ENCODE measurements around the gene LMF1.

LMF1 gene

DNA sequence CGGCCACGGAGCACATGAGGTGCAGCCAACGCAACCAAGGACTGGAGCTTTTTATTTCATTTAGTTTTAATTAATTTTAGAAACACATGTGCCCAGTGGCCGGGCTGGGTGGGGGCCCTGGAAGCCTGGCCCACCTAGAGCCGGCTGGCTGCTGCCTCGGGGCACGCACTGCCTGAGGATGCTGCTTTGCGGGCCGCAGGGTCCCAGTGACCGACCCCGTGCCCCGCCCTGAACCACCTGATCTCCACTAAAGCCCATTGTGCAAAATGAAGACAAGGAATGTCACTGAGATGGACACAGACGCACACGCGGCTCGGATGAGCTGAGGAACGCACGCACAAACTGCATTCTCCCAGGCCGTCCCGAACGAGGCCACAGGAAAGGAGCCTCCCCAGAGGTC is 39.6 kb downstream of the LMF1 start:
- Histone ChIP-seq H2AFZ (ENCODE audit: low read depth) (no peak overlapping the region), H3K27me3 (ENCODE audit: insufficient read depth, low read depth) (peaks cover 42% of the 10 kb centered on the region), H3K79me2 (ENCODE audit: insufficient read depth, low read depth) (no peaks in the 10 kb centered on the region), H3K36me3 (ENCODE audit: insufficient read depth) (no peaks in the 10 kb centered on the region), H3K4me2 (no peak overlapping the region), H4K20me1 (ENCODE audit: insufficient read depth) (no peaks in the 10 kb centered on the region), H3K9ac (no peak overlapping the region), H3K4me1 (ENCODE audit: low read depth, poor library complexity, severe bottlenecking) (no peaks in the 10 kb centered on the region), H3K4me3 (IDR thresholded peaks at IDR 0.05; ENCODE audit: insufficient read depth, low read depth, low read length) (no peak overlapping the region), H3K27ac (no peak overlapping the region)
- TF ChIP-seq, protein P1, sequence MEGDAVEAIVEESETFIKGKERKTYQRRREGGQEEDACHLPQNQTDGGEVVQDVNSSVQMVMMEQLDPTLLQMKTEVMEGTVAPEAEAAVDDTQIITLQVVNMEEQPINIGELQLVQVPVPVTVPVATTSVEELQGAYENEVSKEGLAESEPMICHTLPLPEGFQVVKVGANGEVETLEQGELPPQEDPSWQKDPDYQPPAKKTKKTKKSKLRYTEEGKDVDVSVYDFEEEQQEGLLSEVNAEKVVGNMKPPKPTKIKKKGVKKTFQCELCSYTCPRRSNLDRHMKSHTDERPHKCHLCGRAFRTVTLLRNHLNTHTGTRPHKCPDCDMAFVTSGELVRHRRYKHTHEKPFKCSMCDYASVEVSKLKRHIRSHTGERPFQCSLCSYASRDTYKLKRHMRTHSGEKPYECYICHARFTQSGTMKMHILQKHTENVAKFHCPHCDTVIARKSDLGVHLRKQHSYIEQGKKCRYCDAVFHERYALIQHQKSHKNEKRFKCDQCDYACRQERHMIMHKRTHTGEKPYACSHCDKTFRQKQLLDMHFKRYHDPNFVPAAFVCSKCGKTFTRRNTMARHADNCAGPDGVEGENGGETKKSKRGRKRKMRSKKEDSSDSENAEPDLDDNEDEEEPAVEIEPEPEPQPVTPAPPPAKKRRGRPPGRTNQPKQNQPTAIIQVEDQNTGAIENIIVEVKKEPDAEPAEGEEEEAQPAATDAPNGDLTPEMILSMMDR (conservative IDR thresholded peaks at IDR 0.05; ENCODE audit: low read depth, low read length) = no peak

DNA sequence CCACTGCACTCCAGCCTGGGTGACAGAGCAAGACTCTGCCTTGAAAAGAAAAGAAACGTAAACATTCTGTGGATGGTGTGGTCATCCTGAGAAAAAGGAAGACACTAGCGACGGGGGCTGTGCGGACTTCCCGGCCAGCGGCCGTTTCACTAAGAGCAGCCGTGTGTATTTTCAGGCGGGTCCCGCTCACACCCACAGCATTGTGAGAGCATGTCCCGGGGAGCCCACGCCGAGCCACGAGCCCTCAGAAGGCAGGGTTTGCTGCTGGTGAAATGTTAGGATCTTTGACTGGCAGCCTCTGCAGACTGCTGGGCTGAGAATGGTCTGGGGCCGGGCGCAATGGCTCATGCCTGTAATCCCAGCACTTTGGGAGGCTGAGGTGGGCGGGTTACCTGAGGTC is 40.3 kb downstream of the LMF1 start:
- Histone ChIP-seq H3K4me3 (IDR thresholded peaks at IDR 0.05; ENCODE audit: insufficient read depth, low read depth, low read length) (no peak overlapping the region), H3K9ac (no peak overlapping the region), H3K36me3 (ENCODE audit: insufficient read depth) (no peaks in the 10 kb centered on the region), H3K79me2 (ENCODE audit: insufficient read depth, low read depth) (no peaks in the 10 kb centered on the region), H3K27ac (no peak overlapping the region), H2AFZ (ENCODE audit: low read depth) (no peak overlapping the region), H3K27me3 (ENCODE audit: insufficient read depth, low read depth) (peaks cover 38% of the 10 kb centered on the region), H3K4me2 (no peak overlapping the region), H3K4me1 (ENCODE audit: low read depth, poor library complexity, severe bottlenecking) (no peaks in the 10 kb centered on the region), H4K20me1 (ENCODE audit: insufficient read depth) (no peaks in the 10 kb centered on the region)
- TF ChIP-seq, protein P1 (conservative IDR thresholded peaks at IDR 0.05; ENCODE audit: low read depth, low read length) = no peak

DNA sequence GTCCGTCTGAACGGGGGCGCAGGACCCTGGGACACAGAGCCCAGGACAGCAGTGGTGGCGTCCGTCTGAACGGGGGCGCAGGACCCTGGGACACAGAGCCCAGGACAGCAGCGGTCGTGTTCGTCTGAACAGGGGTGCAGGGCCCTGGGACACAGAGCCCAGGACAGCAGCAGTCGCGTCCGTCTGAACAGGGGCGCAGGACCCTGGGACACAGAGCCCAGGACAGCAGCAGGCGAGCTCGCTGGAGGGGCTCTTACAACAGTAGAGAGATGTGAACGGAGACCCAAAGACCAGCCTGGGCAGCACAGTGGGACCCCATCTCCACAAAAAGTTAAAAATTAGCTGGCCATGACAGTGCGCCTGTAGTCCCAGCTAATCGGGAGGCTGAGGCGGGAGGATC is 40.7 kb downstream of the LMF1 start:
- no peaks in the 10 kb centered on the region for H3K36me3 ChIP-seq (ENCODE audit: insufficient read depth)
- no peak overlapping the region for H3K4me3 ChIP-seq (IDR thresholded peaks at IDR 0.05; ENCODE audit: insufficient read depth, low read depth, low read length)
- H3K9ac ChIP-seq = no peak overlapping the region
- H2AFZ ChIP-seq (ENCODE audit: low read depth) = no peak overlapping the region
- no peaks in the 10 kb centered on the region for H4K20me1 ChIP-seq (ENCODE audit: insufficient read depth)
- H3K27ac ChIP-seq = no peak overlapping the region
- TF ChIP-seq, protein P1 (conservative IDR thresholded peaks at IDR 0.05; ENCODE audit: low read depth, low read length) = no peak
- H3K4me1 ChIP-seq (ENCODE audit: low read depth, poor library complexity, severe bottlenecking) = no peaks in the 10 kb centered on the region
- H3K4me2 ChIP-seq = no peak overlapping the region
- peaks cover 37% of the 10 kb centered on the region for H3K27me3 ChIP-seq (ENCODE audit: insufficient read depth, low read depth)
- no peaks in the 10 kb centered on the region for H3K79me2 ChIP-seq (ENCODE audit: insufficient read depth, low read depth)

DNA sequence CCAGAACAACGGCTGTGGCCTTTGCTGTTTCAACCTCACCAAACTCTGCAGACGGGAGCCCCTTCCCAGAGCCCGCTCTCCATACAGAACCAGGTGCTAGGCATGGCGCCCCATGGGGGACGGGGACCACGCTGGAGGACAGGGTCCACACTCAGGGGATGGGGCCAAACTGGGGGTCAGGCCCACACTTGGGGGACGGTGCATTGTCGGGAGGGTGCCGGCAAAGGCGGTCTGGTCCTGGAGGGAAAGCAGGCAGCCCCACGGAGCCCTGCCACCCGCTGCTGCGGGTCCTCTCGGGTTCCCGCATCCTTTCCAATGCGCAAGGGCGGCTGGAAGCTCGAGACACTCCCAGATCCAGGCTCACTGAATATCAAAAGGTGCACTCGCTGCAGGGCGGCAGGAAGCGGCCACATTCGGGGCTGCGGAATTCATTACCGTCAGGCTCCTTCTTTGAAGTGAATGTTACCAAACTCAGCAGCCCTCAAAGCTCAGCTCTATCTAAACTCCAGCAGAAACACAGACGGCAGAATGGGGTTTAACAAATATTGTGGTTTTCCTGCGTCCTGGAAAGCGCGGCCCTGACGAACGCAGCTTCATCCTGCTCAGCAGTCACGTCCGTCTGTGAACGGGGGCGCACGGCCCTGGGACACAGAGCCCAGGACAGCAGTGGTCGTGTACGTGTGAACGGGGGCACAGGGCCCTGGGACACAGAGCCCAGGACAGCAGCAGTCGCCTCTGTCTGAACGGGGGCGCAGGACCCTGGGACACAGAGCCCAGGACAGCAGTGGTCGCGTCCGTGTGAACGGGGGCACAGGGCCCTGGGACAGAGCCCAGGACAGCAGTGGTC is 41.3 kb downstream of the LMF1 start:
- Histone ChIP-seq H4K20me1 (ENCODE audit: insufficient read depth) (no peaks in the 10 kb centered on the region), H3K27ac (no peak overlapping the region), H3K36me3 (ENCODE audit: insufficient read depth) (no peaks in the 10 kb centered on the region), H3K4me3 (IDR thresholded peaks at IDR 0.05; ENCODE audit: insufficient read depth, low read depth, low read length) (no peak overlapping the region), H2AFZ (ENCODE audit: low read depth) (no peak overlapping the region), H3K4me1 (ENCODE audit: low read depth, poor library complexity, severe bottlenecking) (no peaks in the 10 kb centered on the region), H3K4me2 (no peak overlapping the region), H3K9ac (no peak overlapping the region), H3K79me2 (ENCODE audit: insufficient read depth, low read depth) (no peaks in the 10 kb centered on the region), H3K27me3 (ENCODE audit: insufficient read depth, low read depth) (peaks cover 36% of the 10 kb centered on the region)
- TF ChIP-seq, protein P1 (conservative IDR thresholded peaks at IDR 0.05; ENCODE audit: low read depth, low read length) = no peak
